Limb (tissue), 2 donors: ENCODE measurements around the gene ZNF672.
"Not testable (repeated sequence)": the region's sequence is repeated elsewhere in the genome, so short reads cannot be mapped to it uniquely, and the experiment has no call there.

ENCODE experiments used
- DNase-seq, 2 donors: peaks; one replicate each; pipeline ENCODE4 v3.0.0-alpha.2; 2016; ENCODE audit errors: extremely low spot score in 2 of 2

Gene ZNF672

GRCh38 chr1:248852481-248853405 is 14.7 kb downstream of the ZNF672 start:
- DNase-seq, result peak in 1 of 2 donors; percentile 23

- DNase-seq, result peak in 1 of 2 donors; percentile 16
Observed at GRCh38 chr1:248853663-248854375, 15.8 kb downstream of the ZNF672 start.

- DNase-seq, result no peak
Observed at GRCh38 chr1:248855580-248855979, 17.6 kb downstream of the ZNF672 start.

DNA sequence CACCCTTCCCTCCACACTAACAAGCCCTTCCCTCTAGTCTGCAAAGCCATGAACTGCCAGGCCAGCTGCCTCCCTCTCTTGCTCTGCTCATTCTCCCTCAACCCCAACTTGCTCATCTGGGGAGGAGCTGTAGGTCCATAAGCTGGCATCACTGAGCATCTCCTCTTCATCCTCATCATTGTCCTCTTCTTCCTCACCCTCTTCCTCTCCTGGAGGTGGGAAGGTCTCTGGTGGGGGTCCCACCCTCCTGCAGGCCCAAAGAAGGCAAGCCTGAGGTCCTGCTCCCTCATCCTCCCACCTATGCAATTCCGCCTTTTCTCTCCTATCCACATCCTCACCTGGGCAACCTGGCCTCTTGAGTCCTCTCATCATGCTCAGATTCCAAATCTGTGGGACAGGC is 18.2 kb downstream of the ZNF672 start:
- DNase-seq, result no peak

- DNase-seq, result no peak
Observed at GRCh38 chr1:248857201-248857600, 19.2 kb downstream of the ZNF672 start.

DNA sequence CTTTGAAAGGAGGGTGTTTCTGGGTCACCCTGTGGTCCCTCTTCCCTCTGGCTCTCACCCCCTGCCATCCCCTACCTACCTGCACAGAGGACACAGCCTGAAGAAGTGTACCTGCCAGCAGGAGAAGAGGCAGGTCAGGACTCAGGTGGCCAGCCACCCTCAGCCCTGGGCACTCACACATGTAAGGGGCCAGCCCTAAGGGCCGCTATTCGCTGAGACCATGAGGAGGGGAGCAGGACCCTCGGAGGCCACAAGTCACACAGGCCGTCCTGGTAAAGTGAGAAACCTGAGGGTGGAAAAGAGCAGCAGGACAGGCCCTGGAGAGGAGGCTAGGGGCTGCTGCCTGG is 19.7 kb downstream of the ZNF672 start:
- no peak for DNase-seq

DNA sequence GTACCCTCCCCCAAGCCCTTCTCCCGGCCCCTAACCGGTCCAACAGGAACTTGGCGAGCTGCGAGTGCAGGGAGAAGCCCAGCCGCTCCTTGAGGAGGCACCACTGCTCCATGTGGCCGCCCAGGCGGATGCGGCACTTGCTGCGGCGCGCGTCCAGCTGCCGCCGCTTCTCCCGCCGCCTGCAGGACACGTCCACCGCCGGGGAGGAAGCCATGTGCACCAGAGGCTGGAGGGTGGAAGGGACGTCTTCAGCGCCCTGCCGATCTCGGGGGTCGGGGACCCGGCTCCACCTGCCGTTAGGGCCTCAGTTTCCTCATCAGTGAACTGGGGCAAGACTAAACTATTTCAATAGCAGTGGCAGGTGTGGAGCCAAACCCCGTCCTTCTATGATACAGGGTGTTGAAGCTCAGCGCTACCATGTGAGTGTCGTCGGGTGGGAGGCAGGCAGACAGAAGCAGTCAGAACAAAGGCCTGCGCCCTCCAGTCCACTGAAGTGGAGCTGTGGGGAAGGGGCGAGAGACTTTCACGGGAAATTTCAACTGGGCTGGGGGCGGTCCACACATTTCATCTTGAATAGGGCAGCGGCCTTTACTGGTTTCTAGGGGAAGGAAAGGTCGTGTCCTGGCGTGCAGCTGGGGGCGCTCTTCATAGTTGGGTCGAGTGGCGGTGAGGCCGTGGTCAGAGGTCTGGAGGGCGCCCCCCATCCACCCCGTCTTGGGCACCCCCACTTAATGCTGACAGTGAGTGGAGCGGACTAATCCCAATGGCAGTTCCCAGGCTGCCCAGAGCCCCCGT is 20.3 kb downstream of the ZNF672 start:
- peak; percentile 70 to 78 for DNase-seq

DNA sequence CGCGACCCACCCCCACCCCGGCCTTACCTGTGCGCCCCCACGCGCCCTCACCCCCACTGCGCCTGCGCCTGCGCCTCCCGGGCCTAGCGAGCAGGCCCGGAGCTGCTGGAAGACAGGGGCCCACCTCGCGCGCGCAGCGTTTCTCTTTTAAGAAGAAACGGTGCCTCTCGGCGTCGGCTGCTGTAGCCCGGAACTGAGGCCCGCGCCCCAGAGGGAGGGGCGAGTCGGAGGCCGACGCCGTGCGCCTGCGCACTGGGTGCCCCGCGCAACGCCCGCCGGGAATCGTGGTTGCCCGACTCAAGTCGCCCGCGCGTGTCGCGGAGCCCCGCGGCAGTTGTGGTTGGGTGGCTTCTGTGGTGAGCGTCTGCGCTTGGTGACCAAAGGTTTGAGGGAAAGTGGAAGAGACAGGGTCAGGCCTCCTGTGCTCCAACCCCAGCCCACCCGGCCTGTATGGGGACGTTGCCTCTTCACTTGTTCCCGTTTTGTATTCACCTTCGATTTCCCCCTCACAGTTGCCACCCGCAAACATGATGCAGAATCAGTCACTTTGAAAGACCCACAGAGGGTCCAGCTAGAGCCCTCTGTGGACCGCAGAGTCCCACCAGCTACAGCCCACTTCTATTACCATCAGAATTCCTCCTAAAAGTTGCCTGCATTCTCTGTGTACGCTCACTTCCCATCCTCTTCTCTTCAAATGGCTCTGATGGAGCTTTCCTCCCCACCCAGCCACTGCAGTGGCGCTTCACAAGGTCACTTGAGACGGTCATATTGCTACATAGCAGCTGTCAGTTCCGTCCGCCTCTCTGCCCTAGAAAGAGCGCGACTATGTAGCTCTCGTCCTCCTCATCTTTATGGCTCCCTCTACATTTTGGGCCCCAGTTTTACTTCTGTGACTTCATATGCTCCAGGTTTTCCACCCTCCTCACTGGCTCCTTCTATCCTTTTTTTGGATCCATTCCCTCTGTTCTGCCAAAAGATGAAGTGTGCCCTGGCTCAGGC is 21.2 kb downstream of the ZNF672 start, which contains the start of gene ZNF692:
ZNF692 (minus strand) TSS at position 195 of the 999 bp plus-strand sequence. CDS start 776 bp downstream, outside the sequence.
- DNase-seq, result peak; percentile 96 to 97

DNA sequence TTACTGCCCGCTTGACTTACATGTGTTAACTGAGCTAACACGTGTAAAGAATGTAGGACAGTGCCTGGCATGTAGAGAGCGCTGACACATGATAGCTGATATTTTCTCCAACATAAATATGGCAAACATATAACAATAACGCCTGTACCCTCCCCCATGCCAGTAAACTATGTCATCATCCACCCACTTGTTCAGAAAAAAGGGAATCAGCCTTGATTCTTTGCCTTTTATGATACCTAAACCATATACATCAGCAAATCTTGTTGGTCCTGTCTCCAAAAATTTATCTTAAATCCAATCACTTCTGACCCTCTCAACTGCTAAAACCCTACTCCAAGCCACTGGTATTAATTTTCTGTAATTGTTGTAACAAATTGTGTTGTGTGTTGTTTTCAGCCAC is 22.0 kb downstream of the ZNF672 start:
- no peak for DNase-seq

DNA sequence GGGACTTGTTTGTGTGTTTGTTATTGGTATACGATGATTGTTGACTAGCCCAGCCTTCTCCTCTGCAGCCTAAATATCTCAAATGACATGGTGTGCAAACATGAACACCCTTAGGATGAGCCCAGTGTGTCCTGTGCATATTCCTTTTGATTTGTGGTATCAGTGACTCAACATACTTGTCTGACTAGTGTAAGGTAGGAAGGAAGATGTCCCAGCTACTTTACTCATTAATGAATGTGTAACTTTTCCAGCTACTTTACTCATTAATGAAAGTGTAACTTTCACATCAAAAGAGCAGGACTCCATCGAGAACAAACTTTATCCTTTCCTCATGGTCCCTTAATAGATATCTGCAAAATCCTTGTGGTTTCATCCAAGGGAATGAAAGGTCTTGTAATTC is 23.6 kb downstream of the ZNF672 start:
- no peak for DNase-seq

DNA sequence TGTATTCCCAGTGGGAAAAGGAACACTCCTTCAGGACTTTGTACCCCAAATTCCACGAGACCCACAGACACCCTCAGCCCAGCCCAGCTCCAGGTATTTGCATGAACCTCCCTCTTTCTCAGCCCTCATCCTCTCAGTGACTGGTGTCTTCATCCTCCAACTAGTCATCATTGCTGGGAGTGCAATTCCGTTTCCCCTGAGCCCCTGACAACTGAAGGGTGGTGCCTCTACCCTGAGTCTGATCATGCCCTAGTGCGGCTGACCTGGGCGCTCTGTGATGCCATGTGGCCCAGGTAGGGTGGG is 24.6 kb downstream of the ZNF672 start:
- no peak for DNase-seq

GRCh38 chr1:248862998-248863881 is 25.2 kb downstream of the ZNF672 start:
- DNase-seq, result peak; percentile 78 to 87

DNA sequence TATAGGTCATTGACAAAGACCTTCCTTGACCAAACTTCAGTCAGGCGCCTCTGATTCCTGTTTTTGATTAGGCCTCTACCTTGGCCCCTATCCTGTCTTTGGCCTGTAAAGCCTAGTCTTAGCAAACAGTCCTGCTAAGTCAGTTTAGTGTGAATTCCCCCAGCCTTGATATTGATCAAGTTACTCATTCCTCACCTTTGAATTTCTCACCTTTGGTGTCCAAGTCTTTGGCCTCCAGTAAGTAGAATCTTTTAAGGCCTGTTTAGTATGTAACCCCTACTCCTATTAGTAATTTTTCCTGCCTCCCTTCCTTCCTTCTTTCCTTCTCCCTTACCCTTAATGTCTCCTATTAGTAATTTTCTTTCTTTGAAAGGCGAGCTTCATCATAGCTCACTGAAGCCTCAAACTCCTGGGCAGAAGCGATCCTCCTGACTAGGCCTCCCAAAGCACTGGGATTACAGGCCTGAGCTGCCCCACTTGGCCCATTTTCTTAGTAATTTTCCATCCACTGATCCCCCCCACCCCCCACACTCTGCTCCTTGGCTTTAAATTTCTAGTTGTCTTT is 33.9 kb downstream of the ZNF672 start:
- DNase-seq, result no peak

- peak; percentile 68 to 81 for DNase-seq
Observed at GRCh38 chr1:248872752-248873408, 34.9 kb downstream of the ZNF672 start.

DNA sequence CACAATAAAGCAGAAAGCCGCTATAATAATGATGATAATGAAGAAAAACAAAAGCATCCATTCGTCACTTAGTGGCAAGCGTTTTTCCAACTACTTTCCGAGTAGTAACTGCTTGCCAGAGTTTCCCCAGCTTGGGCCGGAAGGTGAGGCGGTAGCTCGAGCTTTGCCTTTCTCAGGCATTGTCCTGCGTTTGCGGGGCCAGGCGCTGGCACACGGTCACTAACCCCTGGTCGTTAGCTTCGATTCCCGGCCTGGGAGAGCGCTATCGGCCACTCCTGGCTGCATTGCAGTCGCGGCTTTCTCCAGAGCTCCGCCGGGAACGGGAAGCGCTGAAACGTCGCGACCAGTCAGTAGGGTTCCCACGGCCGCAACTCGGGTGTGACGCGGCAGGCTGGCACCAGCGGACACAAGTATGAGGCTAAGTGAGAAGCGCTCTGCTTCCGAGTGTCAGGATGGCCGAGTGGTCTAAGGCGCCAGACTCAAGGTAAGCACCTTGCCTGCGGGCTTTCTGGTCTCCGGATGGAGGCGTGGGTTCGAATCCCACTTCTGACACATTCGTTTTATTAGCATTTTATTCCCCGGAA is 35.5 kb downstream of the ZNF672 start:
- peak; percentile 96 to 99 for DNase-seq

GRCh38 chr1:248873993-248874533 is 36.0 kb downstream of the ZNF672 start:
- peak; percentile 92 to 95 for DNase-seq

DNA sequence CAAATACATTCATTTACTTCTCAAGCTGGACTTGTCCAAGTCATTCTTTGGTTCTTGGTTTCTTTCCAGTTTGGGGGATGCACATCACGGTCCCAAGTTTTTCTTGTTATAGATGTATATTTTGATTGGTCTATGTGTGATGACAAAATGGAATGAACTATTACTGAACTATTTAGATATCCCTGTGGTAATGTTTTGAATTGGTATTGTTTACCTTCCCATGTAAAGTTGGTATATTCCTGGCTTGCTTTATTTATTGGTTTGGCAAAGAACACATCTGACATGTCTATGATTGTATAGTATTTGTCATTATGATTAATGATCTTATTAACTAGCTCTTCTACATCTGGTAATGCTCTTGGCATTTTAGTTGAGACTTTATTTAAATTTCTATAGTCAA is 43.2 kb downstream of the ZNF672 start:
- DNase-seq, result no peak

- DNase-seq, result not testable (repeated sequence)
Observed at GRCh38 chr1:248882427-248882826, 44.4 kb downstream of the ZNF672 start.
